Muscle of arm (tissue), 12 donors: Measurements from ENCODE around the gene ETNK1. TPM values are rescaled to one million over a fixed set of nuclear protein-coding genes. Genes with fewer than 3 reads are reported as not detected.

Experiments used
- DNase-seq: peaks from one replicate; pipeline ENCODE4 v3.0.0-alpha.2; 2013
- polyA plus RNA-seq, 12 donors: library from polyadenylated mRNA; unstranded; fragments of 120-200 nt; gene quantifications; one replicate each; pipeline ENCODE4 v1.2.1, GENCODE V29; 2013; ENCODE audit not compliant: insufficient read length in 12 of 12

Gene ETNK1
- polyA plus RNA-seq, 12 donors, result 18.5 to 116 (median 27.1) TPM

- DNase-seq, result no peak
Observed at GRCh38 chr12:22628228-22628627, 3.3 kb downstream of the ETNK1 start.

GRCh38 chr12:22631863-22632463 lies 7.0 kb downstream of the ETNK1 start:
- DNase-seq, result no peak

GRCh38 chr12:22634883-22635282 lies 9.9 kb downstream of the ETNK1 start:
- DNase-seq, result no peak

- no peak for DNase-seq
Observed at GRCh38 chr12:22635812-22636211, 10.8 kb downstream of the ETNK1 start.

- no peak for DNase-seq
Observed at GRCh38 chr12:22640851-22641250, 15.9 kb downstream of the ETNK1 start.

- no peak for DNase-seq
Observed at GRCh38 chr12:22641353-22642053, 16.5 kb downstream of the ETNK1 start.

GRCh38 chr12:22648668-22649067 lies 23.7 kb downstream of the ETNK1 start:
- no peak for DNase-seq

GRCh38 chr12:22653075-22653474 lies 28.1 kb downstream of the ETNK1 start:
- DNase-seq, result no peak

- no peak for DNase-seq
Observed at GRCh38 chr12:22653791-22654190, 28.8 kb downstream of the ETNK1 start.

- DNase-seq, result no peak
Observed at GRCh38 chr12:22656376-22656775, 31.4 kb downstream of the ETNK1 start.

GRCh38 chr12:22656831-22657230 lies 31.9 kb downstream of the ETNK1 start:
- no peak for DNase-seq

- no peak for DNase-seq
Observed at GRCh38 chr12:22657538-22657937, 32.6 kb downstream of the ETNK1 start.

- no peak for DNase-seq
Observed at GRCh38 chr12:22658214-22658613, 33.2 kb downstream of the ETNK1 start.

- no peak for DNase-seq
Observed at GRCh38 chr12:22662356-22662755, 37.4 kb downstream of the ETNK1 start.

- no peak for DNase-seq
Observed at GRCh38 chr12:22665476-22665875, 40.5 kb downstream of the ETNK1 start.

GRCh38 chr12:22667122-22667521 lies 42.2 kb downstream of the ETNK1 start:
- DNase-seq, result no peak

GRCh38 chr12:22668441-22668840 lies 43.5 kb downstream of the ETNK1 start:
- DNase-seq, result no peak

- DNase-seq, result no peak
Observed at GRCh38 chr12:22670762-22671161, 45.8 kb downstream of the ETNK1 start.

GRCh38 chr12:22672951-22673350 lies 48.0 kb downstream of the ETNK1 start:
- DNase-seq, result no peak

GRCh38 chr12:22677781-22678574 lies 53.0 kb downstream of the ETNK1 start:
- DNase-seq, result no peak

GRCh38 chr12:22682663-22683062 lies 57.7 kb downstream of the ETNK1 start:
- no peak for DNase-seq

GRCh38 chr12:22683131-22683530 lies 58.2 kb downstream of the ETNK1 start:
- no peak for DNase-seq
